Activated CD4-positive, alpha-beta T cell treated with anti-CD3 and anti-CD28 coated beads, Interleukin-2, amount 10 ng/mL, durations not matched to agents 24 days and 14 days (primary cell): ENCODE measurements around the gene CSAG1. TPM values are rescaled to one million over a fixed set of nuclear protein-coding genes. Genes with fewer than 3 reads are reported as not detected.
"Not testable (repeated sequence)": the region's sequence is repeated elsewhere in the genome, so short reads cannot be mapped to it uniquely, and the experiment has no call there.

Experiments used
- DNase-seq: peaks from one replicate; pipeline ENCODE4 v3.0.0; 2022
- H3K27ac Mint-ChIP-seq: one replicate; pipeline ENCODE4 v1.8.0; 2022; ENCODE audit warnings: mild to moderate bottlenecking, mixed read lengths
- H3K27me3 Mint-ChIP-seq: one replicate; pipeline ENCODE4 v1.8.0; 2022; ENCODE audit warnings: mixed read lengths
- H3K36me3 Mint-ChIP-seq: one replicate; pipeline ENCODE4 v1.8.0; 2022; ENCODE audit warnings: low read depth, mild to moderate bottlenecking, mixed read lengths
- H3K4me1 Mint-ChIP-seq: one replicate; pipeline ENCODE4 v1.8.0; 2021; ENCODE audit warnings: mixed read lengths
- H3K4me3 Mint-ChIP-seq: one replicate; pipeline ENCODE4 v1.8.0; 2022; ENCODE audit warnings: mild to moderate bottlenecking, moderate library complexity, mixed read lengths
- H3K9me3 Mint-ChIP-seq: one replicate; pipeline ENCODE4 v1.8.0; 2021; ENCODE audit warnings: mixed read lengths
- intact Hi-C: fragments of 100-400 bp; cut with micrococcal nuclease; formaldehyde crosslinking; loops from one replicate; pipeline ENCODE4 v1.15.1; 2023
- total RNA-seq: library from RNA; stranded (reverse); gene quantifications from 2 replicates; pipeline ENCODE4 v1.2.3, GENCODE V29; 2022

Gene CSAG1
- not detected in 2 replicates for total RNA-seq

- Mint-ChIP-seq H3K27me3 (peaks cover 4% of the 10 kb centered on the region), H3K36me3 (no peaks in the 10 kb centered on the region), H3K9me3 (no peaks in the 10 kb centered on the region), H3K4me1 (no peaks in the 10 kb centered on the region), H3K4me3 (no peak within 1 kb of the TSS), H3K27ac (no peak within 1 kb of the TSS)
- intact Hi-C loops, result no loop called here
- peak; percentile 18 for DNase-seq
Measured at GRCh38 chrX:152733261-152733975, at the start of gene CSAG1, which contains the start of gene MAGEA12. CSAG1 (minus strand) TSS chrX:152733721; CDS start chrX:152732460, 1,261 bp downstream. MAGEA12 (plus strand) TSS chrX:152733757; CDS start chrX:152736162, 2,405 bp downstream.

- H3K36me3 Mint-ChIP-seq, intact Hi-C loops, H3K9me3 Mint-ChIP-seq, H3K4me3 Mint-ChIP-seq, H3K27ac Mint-ChIP-seq, DNase-seq, H3K27me3 Mint-ChIP-seq, H3K4me1 Mint-ChIP-seq: not testable (repeated sequence)
Measured at GRCh38 chrX:152769549-152770289, 36.2 kb upstream of the CSAG1 start, which contains the start of gene MAGEA6. MAGEA6 (minus strand) TSS chrX:152769689; CDS start chrX:152767650, 2,039 bp downstream.

GRCh38 chrX:152766562-152766961 is 33.0 kb upstream of the CSAG1 start:
- intact Hi-C loops, H3K27ac Mint-ChIP-seq, H3K9me3 Mint-ChIP-seq, H3K4me1 Mint-ChIP-seq, H3K27me3 Mint-ChIP-seq, H3K36me3 Mint-ChIP-seq, H3K4me3 Mint-ChIP-seq: not testable (repeated sequence)
- peak; percentile 30 for DNase-seq

- H3K27ac Mint-ChIP-seq, H3K27me3 Mint-ChIP-seq, H3K9me3 Mint-ChIP-seq, intact Hi-C loops, H3K4me3 Mint-ChIP-seq, H3K4me1 Mint-ChIP-seq, H3K36me3 Mint-ChIP-seq, DNase-seq: not testable (repeated sequence)
Measured at GRCh38 chrX:152761582-152761981, 28.1 kb upstream of the CSAG1 start.

GRCh38 chrX:152759544-152759943 is 26.0 kb upstream of the CSAG1 start:
- H3K27ac Mint-ChIP-seq, H3K27me3 Mint-ChIP-seq, H3K9me3 Mint-ChIP-seq, intact Hi-C loops, H3K4me1 Mint-ChIP-seq, DNase-seq, H3K36me3 Mint-ChIP-seq, H3K4me3 Mint-ChIP-seq: not testable (repeated sequence)

GRCh38 chrX:152758918-152759317 is 25.4 kb upstream of the CSAG1 start, which contains the start of gene CSAG3:
CSAG3 (plus strand) TSS chrX:152759218.
- H3K4me1 Mint-ChIP-seq, H3K36me3 Mint-ChIP-seq, intact Hi-C loops, H3K27me3 Mint-ChIP-seq, DNase-seq, H3K4me3 Mint-ChIP-seq, H3K9me3 Mint-ChIP-seq, H3K27ac Mint-ChIP-seq: not testable (repeated sequence)

- not testable (repeated sequence) for DNase-seq, H3K27ac Mint-ChIP-seq
Measured at GRCh38 chrX:152754871-152755270, 21.4 kb upstream of the CSAG1 start.

GRCh38 chrX:152753686-152754650 is 20.4 kb upstream of the CSAG1 start, which contains the start of gene MAGEA2:
MAGEA2 (minus strand) TSS chrX:152753842; CDS start chrX:152751363, 2,479 bp downstream.
- H3K4me3 Mint-ChIP-seq, H3K36me3 Mint-ChIP-seq, H3K27ac Mint-ChIP-seq, H3K27me3 Mint-ChIP-seq, H3K9me3 Mint-ChIP-seq, DNase-seq, H3K4me1 Mint-ChIP-seq, intact Hi-C loops: not testable (repeated sequence)

More at GRCh38 chrX:152754871-152755270, 21.4 kb upstream of the CSAG1 start:
- H3K4me1 Mint-ChIP-seq, intact Hi-C loops, H3K9me3 Mint-ChIP-seq, H3K36me3 Mint-ChIP-seq, H3K27me3 Mint-ChIP-seq, H3K4me3 Mint-ChIP-seq: not testable (repeated sequence)

- no peaks in the 10 kb centered on the region for H3K9me3 Mint-ChIP-seq
- peaks cover 1% of the 10 kb centered on the region for H3K27me3 Mint-ChIP-seq
- DNase-seq, result no peak
- no peaks in the 10 kb centered on the region for H3K4me1 Mint-ChIP-seq
- no peak overlapping the region for H3K4me3 Mint-ChIP-seq
- H3K36me3 Mint-ChIP-seq, result no peaks in the 10 kb centered on the region
- no peak overlapping the region for H3K27ac Mint-ChIP-seq
- intact Hi-C loops, result no loop called here
Measured at GRCh38 chrX:152738560-152738959, 5.0 kb upstream of the CSAG1 start.

GRCh38 chrX:152736528-152736927 is 3.0 kb upstream of the CSAG1 start:
- H3K27me3 Mint-ChIP-seq, intact Hi-C loops, H3K4me3 Mint-ChIP-seq, H3K9me3 Mint-ChIP-seq, H3K27ac Mint-ChIP-seq, H3K36me3 Mint-ChIP-seq, H3K4me1 Mint-ChIP-seq: not testable (repeated sequence)
- peak; percentile 7 for DNase-seq

- Mint-ChIP-seq H3K36me3 (no peaks in the 10 kb centered on the region), H3K4me1 (no peaks in the 10 kb centered on the region), H3K4me3 (no peak overlapping the region), H3K27me3 (peaks cover 1% of the 10 kb centered on the region), H3K9me3 (no peaks in the 10 kb centered on the region), H3K27ac (no peak overlapping the region)
- peak; percentile 16 for DNase-seq
- intact Hi-C loops, result no loop called here
Measured at GRCh38 chrX:152735860-152736511, 2.5 kb upstream of the CSAG1 start.

GRCh38 chrX:152735101-152735500 is 1.6 kb upstream of the CSAG1 start:
- intact Hi-C loops, result no loop called here
- H3K4me3 Mint-ChIP-seq, result no peak overlapping the region
- no peaks in the 10 kb centered on the region for H3K36me3 Mint-ChIP-seq
- no peak overlapping the region for H3K27ac Mint-ChIP-seq
- no peaks in the 10 kb centered on the region for H3K4me1 Mint-ChIP-seq
- peaks cover 1% of the 10 kb centered on the region for H3K27me3 Mint-ChIP-seq
- no peaks in the 10 kb centered on the region for H3K9me3 Mint-ChIP-seq
- no peak for DNase-seq
